Thyroid gland (tissue), 4 donors: ENCODE results near the gene LAMTOR1.

Source experiments
- POLR2A ChIP-seq, 2 donors: fragments of 450-650 bp; IDR thresholded peaks; one replicate each; pipeline ENCODE4 v1.6.1; 2017; ENCODE audit warnings: antibody characterized with exemption in 2 of 2, mild to moderate bottlenecking in 2 of 2, moderate library complexity in 1 of 2
- TF ChIP-seq, protein P1 (sequence below), 6 experiments: fragments of 200-600 bp in 3 of 6; fragments of 450-650 bp in 3 of 6; sonication (generic) in 3 of 6; IDR thresholded peaks; one replicate each; pipeline ENCODE4 v1.5.1; 2016 to 2019; ENCODE audit warnings: antibody characterized with exemption in 6 of 6, mild to moderate bottlenecking in 2 of 6, inconsistent platforms in 1 of 6, moderate library complexity in 1 of 6

DNA sequence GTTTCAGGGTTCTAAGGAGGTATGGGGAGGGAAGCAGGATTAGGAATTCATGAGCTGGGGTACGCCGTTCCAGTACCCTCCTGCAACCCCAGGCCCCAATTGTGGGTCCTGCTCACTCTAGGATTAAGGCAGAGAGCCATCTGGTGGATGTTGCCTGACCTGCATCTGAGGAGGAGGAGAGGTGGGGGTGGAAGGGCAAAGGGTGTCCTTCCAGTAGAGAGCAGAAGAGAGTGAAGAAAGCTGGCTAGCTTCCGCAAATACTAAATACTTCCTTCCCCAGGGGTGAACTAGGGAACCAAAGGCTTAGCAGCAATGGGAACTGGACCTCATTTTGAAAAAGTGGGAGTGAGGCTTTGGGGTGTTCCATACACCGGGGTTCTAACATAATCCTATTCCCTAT lies 11.8 kb downstream of the LAMTOR1 start:
- TF ChIP-seq, protein P1, sequence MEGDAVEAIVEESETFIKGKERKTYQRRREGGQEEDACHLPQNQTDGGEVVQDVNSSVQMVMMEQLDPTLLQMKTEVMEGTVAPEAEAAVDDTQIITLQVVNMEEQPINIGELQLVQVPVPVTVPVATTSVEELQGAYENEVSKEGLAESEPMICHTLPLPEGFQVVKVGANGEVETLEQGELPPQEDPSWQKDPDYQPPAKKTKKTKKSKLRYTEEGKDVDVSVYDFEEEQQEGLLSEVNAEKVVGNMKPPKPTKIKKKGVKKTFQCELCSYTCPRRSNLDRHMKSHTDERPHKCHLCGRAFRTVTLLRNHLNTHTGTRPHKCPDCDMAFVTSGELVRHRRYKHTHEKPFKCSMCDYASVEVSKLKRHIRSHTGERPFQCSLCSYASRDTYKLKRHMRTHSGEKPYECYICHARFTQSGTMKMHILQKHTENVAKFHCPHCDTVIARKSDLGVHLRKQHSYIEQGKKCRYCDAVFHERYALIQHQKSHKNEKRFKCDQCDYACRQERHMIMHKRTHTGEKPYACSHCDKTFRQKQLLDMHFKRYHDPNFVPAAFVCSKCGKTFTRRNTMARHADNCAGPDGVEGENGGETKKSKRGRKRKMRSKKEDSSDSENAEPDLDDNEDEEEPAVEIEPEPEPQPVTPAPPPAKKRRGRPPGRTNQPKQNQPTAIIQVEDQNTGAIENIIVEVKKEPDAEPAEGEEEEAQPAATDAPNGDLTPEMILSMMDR (IDR thresholded peaks at IDR 0.05), result peak; percentile 47 to 97 (median 86)
- no peak for TF ChIP-seq POLR2A (IDR thresholded peaks at IDR 0.05)
